HG03139 (cell line): ENCODE results near the gene PLPP2.

Source experiments
- ATAC-seq: cut with Tn5 transposase; IDR thresholded peaks from one replicate; pipeline ENCODE4 v1.9.1; 2021; ENCODE audit not compliant: unreplicated experiment

The PLPP2 gene

DNA sequence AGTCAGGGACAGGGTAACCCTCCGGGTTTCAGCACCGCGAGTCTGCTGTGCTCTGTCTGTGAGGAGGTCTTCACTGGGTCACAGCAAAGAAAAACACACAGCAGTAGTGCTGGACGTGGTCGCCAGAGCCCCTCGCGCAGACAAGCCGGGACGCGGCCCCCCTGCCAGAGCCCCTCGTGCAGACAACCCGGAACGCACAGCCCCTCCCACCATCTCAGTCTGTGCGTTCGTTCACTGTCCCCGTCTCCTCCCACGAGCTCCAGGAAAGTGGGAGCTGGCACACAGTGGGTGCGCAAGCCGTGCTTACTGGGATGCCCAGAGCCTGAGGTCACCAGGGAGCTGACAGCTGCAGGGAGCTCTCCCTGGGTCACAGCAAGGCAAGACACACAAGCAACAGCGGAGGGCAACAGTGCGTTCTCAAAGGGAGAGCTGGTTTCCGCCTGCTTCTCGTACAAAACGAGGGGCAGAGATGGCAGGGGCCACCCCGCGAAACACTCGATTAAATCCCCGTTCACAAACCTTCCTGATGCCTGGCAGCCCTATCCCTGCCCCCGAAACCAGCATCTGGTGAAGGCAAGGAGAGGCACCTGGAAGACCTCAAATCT is 3.2 kb upstream of the PLPP2 start:
- no peak for ATAC-seq

DNA sequence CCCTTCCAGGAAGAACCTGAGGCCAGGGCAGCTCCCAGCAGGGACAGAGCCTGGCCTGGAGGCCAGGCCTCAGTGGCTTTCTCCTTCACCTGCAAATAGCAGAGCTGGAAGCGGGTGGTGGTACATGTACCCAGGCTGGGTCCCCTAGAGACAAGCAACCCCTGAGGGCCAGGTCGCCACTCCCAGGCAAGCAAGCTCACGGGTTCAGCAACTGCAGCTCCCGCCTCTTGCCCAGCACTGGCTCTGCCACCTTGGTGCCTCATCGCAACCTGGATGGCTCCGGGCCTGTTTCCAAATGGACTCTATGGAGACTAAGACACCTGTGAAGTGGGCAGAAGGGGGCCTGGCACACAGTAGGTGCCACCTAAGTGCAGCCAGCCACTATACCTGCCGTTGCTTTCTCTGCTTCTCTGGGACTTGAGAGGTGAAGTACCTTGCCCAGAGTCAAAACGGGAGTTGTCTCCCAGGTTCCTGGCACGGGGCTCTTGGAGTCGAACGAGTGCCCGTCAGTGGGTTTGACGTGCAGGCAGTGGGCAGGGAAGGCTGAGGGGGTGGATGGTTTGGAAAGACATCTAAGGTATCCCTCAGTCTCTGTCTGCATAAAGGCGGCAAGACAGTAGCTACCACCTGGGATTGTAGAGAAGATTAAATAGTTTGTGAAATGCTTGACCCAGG is 2.4 kb upstream of the PLPP2 start:
- no peak for ATAC-seq

DNA sequence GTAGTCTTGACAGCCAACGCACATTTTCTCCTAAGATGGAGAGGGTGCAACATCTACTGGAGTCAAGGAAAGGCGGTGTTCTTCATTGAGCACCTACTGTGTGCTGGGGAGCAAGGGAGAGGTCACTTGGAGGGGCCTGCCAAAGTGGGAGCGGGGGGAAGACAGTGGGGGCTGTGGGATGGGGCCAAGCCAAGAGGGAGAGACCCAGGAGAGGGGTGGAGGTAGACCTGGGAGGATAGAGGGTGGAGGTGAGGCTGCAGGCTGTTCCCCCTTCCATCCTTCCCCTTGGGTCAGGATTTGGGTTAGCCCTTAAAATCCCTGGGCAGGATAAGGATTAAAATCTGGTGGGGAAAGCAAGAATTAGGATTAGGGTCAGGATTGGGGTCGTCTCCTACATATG is 1.7 kb upstream of the PLPP2 start:
- ATAC-seq: no peak

DNA sequence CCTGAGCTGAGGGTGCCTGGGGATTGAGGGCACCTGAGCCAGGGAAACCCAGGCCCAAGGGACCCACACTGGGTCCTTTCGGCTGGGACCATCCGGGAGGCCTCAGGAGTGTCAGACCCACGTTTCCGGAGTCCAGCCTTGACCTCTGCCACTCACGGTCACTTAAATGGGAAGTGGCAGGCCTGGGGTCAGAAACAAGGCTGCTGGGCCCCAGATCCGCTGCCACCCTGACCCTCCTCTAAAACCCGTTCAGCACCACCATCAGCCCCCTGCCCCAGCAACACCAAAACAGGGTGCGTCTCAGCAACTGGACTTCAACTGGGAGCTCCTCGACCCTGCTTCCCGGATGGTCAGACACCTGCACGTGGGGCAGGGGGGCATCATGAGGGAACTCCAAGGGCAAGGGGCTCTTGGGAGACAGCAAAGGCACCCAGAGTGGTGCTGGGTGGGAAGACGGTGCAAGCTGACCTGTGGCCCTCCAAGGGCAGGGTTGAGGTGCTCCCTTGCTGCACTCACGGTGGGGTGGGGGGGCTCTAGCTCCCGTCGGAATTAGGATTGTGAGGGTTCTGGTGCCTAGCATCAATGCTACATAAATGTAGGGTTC is 1.2 kb upstream of the PLPP2 start:
- ATAC-seq: no peak

DNA sequence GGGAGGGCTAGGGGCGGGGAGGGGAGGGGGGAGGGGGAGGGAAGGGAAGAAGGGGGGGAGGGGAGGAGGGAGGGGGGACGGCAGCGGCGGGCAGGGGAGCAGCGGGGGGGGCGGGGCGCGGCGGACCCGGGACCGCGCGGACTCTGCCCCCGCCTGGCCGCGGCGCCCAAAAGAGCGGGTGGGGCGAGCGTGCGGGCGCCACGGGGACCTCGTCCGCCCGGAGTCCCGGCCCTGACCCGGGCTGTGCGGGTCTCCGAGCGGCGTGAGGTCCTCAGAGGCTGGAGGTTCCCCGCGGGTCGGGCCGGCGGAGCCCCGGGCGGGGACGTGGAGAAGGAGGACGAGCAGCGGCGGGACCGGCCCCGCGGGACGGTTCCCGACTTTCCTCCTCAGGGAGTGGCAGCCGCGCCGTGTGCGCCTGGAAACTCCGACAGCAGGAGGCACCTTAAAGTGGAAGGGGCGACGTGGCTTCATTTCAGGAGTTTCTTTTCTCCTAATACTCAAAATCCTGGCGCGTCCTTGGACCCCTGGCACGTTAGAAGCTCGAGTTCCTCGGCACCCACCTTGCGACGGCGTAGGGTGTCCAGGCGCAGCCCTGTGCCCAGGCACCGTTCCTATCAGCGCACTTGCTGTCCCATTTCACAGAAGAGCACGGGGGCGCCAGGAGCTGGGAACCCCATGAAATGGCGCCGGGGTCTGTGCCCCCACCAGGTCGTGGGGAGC is 518 bp upstream of the PLPP2 start:
- no peak for ATAC-seq

DNA sequence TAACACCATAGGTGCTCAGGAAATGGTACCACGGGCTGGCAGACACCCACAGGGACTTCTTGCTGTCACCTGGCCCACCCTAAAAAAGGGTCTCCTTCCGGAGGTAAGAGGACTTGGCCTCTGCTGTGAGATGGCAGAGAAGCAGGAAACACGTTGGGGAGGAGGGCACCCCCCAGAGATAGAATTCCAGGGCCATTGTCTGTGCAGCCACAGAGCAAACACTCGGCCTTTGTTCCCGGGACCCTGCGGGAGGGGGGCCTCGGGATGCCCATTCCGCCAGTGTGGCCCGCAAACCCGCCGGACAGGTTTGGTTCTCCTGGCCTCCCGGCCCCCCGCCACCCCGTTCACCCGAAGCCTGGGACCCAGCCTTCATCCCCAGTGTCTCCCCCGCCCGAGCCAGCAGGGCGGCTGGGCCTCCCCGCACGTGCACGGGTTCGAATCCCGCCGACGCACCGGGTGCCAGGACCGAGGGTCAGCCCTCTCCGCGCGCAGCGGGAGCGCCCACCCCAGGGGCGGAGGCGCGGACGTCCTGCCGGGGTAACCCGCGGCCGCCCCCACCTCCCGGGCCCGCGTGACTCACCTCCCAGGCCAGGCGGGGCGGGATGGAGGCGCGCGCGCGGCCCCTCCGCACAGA is 714 bp downstream of the PLPP2 start:
- no peak for ATAC-seq

DNA sequence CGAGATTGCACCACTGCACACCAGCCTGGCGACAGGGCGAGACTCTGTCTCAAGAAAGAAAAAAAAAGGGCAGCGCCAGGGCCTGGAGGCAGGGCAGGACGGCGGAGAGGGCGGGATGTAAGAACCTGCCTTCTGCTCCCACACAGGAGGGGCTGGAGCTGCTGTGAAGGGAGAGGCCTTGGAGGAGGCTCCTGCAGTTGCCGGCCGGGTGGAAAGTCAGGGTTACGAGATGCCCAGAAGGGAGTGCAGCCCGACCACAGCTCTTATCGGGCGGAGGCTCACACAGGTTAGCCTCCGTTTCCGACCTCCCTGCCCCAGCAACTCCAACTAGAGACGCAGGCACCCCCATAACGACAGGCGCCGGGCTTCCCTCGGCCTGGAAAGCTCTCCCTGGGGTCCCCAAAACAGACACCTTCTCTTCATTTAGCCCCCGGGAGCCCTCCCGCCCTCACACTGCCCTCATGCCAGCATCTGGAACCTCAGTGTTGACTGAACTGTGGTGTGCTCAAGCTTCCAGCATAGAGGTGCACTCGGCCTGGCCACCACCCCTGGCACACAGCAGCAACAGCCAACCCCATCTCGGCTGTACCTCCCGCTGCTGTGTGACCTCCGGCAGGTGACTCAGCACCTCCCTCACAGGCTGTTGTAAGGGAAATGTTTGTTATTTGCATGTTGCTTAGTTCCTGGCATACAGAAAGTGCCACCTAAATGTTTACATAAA is 1.4 kb downstream of the PLPP2 start:
- ATAC-seq: no peak

DNA sequence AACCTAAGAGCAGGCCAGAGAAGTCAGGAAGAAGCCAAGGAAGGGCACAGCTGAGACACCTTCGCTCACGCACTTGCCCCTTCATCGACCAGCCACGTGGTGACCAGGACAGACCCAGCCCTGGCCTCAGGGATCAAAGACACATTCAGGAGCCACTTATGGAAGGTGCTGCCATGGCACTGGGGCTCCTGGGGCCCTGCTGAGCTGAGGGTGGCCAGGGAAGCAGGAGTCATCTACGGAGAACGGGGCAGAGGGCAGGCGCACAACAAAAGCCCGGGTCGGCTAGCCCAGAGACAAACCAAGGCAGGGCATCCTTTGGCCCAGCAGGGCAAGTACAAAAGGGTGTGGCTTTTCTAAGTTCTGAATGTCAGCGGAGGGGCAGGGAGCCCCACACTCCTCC is 2.3 kb downstream of the PLPP2 start:
- ATAC-seq: no peak

DNA sequence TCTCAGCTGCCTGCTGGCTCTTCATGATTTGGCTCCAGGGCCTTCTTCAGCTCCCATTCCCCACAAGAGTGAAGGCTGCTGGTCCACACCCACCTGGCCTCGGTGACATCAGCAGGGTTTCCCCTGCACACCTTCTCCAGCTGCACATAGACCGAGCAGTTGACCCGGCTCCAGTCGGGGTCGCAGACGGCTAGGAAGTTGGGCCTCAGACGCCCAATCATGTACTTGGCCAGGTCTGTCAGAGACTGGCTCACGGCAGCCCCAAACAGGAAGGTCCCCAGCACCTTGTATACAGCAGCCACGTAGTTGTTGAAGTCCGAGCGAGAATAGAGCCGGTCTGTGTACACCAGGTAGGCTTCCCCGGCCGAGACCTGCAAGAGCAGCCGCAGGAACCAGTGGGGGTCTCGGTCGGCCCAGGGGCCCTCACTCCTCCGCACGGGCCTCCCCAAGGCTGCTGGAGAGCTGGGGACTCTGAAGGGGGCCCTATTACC is 3.8 kb downstream of the PLPP2 start:
- no peak for ATAC-seq

DNA sequence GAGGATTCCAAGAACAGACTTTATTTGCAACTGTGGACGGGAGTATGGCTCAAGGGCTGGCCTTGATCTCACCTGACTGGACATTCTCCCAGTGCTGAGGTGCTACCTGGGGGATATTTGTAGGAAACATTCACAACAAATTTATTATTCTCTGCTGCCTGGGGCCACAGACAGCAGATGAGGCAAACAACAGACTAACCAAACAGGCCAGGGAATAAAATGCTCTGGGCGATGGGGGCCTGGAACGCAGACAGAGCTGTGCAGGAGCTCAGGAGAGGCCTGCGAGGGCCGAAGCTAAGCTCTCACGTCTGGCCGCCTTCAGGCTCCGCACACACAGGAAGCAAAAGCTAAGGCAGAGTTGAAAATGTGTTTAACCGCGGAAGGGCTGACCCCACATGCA is 7.8 kb downstream of the PLPP2 start:
- no peak for ATAC-seq

DNA sequence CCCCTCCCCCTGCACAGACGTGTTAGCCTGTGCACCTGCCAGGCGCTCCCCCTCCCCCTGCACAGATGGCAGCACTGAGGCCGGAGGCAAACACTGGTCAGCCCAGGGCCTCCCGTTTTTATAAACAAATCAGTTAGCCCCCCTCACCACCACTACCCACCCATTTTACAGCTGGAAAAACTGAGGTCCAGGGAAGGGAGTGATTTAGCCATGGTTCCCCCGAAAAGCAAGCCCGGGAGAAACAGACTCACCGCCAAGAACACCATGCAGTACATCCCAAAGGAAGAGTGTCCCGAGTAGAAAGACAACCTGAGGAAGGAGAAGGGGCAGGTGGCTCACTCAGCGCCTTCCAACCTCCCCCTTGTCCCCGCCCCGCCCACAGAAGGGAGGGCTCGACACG is 8.7 kb downstream of the PLPP2 start:
- no peak for ATAC-seq

DNA sequence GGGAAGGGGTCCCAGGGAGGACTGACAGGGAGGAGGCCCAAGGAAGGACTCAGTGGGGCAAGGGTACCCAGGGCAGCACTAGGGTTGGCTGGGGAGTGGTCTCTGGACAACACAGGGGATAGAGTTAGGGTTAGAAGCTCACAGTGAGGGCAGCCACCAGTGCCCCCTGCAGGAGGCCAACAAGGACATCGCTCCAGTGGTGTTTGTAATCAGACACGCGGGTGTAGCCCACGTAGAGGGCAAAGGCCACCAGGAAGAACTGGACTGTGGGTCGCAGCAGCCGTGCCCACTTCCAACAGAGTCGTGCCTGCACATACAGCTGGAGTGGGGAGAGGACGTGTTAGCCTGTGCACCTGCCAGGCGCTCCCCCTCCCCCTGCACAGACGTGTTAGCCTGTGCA is 9.2 kb downstream of the PLPP2 start:
- no peak for ATAC-seq

DNA sequence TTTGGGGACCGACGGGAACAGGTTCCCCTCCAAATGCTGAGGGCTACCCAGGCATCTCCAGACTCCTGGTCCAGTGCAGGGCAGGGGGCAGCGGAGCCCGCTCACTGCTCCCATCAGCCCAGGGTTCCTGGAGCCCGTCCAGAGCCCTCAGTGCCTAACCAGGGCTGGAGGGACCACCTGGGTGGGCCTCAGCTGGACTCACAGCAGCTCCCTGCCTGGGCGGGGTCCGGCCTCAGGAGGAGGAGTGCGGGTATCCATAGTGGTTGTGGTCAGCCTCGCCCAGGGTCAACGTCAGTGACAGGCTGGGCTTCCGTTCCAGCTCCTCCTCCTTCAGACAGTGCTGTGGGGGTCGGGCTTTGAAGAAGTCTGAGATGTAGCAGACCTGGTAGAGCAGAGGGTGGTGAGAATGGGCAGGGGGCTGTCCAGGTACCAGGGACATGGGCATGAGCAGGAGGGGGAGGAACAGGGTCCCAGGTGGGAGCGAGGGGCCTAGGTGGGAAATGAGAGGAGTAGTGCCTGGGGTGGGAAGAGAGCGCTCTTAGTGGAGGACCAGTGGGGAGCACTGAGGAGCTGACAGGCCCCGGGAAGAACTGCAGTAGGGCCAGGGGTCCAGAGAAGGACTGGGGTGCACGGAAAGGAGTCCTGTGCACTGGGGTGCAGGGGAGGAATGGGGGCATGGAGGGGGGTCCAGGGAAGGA is 9.9 kb downstream of the PLPP2 start:
- no peak for ATAC-seq

DNA sequence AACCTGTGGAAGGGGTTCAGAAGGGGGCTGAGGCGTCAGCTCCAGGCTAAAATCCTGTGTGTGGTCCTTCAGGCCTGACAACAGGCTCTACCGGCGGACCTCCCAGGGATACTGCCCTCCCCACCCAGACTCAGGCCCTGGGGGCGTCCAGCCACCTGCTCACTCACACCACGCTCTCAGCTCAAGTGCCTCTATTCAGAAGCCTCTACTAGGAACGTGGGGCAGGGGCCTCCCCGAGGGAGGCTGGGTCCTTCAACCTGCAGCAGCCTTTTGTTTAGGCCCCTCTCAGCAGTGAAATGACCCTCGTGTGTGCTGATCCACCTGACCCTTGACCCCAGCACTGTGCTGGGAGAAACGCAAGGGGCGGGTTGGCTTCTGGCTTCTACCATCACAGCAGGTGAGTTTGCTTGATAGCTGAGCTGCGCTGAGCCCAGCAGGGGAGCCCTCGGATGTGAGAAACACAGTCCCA is 10.6 kb downstream of the PLPP2 start:
- ATAC-seq: no peak

DNA sequence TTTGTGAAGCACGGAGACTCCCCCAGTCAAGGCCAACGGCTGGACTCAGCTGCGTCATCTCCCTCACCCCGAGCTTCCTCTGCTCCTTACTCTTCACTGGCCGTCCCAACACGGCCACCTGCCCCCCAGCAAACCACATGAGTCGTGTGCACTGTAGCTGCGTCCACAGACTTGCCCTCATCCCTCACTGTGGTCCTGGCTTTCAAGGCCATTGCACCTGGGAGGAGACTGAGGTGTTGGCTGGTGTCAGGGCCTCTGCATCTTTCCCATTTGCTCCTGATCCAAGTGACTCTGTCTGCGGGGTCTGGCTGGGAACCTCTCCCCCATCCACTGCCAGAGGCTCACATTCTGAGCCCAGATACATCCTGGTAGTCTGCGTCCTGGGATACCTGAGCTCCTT is 11.5 kb downstream of the PLPP2 start:
- no peak for ATAC-seq

DNA sequence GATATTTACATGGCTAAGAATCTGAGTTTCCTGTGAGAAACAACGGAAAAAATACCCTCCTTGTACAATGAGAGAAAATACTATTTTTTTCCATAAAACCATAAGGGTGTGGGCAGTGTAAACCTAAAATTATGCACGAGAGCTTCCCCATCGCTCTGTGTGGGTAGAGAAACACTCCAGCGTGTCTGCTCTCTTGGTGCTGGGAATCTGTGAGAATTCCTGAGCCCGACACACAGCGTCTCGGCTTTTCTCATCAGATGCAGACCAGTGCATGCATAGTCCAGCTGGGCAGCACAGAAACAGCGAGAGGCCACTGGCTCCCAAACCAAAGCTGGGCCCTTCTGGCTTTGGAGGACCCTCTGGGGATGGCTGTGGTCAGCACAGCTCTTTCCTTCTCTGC is 12.0 kb downstream of the PLPP2 start:
- ATAC-seq: no peak

DNA sequence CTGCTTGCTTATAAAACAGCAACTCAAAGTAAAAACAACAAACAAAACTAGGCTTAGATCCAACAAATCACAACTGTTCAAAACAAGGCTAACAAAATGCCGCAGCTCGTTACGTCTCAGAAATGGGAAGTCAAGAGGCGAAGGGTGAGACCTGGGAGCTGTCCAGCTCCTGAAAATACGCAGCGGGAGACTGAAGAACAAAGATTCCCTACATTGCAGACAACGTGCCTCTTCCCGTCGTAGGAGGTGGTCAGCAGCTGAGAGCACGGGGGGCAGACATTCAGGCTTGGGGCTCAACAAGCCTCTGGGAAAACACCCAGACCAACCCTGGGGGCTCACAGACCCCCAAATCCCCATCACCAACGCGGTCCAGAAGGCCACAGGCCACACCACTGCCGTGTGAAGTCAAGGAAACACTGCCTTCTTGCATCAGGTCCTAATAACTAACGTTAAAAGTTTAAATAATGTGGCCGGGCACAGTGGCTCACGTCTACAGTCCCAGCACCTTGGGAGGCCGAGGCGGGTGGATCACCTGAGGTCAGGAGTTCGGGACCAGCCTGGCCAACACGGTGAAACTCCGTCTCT is 13.5 kb downstream of the PLPP2 start:
- no peak for ATAC-seq

DNA sequence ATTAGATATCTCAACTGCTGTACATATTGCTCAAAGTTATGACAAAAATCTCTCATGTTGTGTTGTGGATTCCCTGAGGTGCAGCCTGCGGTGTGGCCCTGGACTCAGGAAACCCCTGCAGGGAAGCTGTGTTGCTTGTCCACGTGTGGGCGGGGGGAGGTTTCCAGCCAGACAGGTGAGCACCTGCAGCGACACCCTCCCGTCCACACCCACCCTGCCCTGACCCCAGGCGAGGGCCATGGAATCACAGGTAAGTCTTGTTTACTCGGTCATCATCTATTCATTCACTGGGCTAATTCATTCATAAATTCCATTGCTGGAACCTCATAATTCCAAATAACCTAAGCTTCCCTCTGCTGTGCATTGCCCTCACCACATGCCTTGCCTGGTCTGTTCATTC is 14.1 kb downstream of the PLPP2 start:
- no peak for ATAC-seq

DNA sequence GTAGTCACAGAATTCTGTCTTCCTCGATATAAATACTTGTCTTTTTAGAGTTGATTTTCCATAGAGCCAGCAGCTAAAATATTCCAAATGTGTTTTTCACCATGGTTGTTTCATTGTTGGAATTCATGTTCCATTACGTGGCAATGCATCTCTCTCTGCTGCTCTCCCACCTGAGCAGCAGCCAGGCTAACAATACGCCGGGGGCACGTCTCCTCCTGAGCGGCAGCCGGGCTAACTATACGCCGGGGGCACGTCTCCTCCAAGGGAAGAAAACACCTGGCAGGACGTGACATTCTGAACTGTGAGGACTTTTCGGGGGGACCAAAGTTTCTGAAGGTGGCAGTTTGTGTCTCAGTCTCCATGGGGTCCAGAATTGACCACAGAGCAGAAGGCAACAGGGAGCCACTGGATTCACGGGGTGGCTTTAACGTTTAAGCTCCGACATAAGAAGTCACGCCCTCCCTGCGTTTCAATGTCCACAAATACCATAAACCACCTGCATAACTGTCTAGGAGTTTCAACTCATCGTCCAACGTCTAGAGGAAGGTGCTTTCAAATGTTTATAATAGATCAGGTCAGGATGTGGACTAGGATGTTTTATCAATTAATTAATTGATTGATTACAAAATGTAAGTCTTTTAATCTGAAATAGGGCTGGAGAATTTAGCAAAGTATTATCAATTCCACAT is 15.1 kb downstream of the PLPP2 start:
- no peak for ATAC-seq
